Esophagus squamous epithelium (tissue), 5 donors: ENCODE results near the gene CNOT4. TPM values are rescaled to one million over a fixed set of nuclear protein-coding genes. Genes with fewer than 3 reads are reported as not detected.

Experiments used
- DNase-seq: peaks from one replicate; lab custom pipeline; 2025; lab: John Stamatoyannopoulos, UW
- H3K27ac ChIP-seq, 4 donors: fragments of 200-600 bp; sonication (generic); one replicate each; pipeline ENCODE4 v1.5.1; 2016 to 2019; ENCODE audit warnings: mild to moderate bottlenecking in 1 of 4
- H3K27me3 ChIP-seq, 4 donors: fragments of 200-600 bp; sonication (generic); 1 replicate in 3 of 4; 2 replicates in 1 of 4; pipeline versions ENCODE4 v1.5.1 to v1.6.0; 2017 to 2021; ENCODE audit warnings: antibody characterized with exemption in 1 of 4
- H3K36me3 ChIP-seq, 3 donors: fragments of 200-600 bp; sonication (generic); one replicate each; pipeline ENCODE4 v1.5.1; 2016 to 2019
- H3K4me1 ChIP-seq, 3 donors: fragments of 200-600 bp; sonication (generic); one replicate each; pipeline ENCODE4 v1.5.1; 2017 to 2019
- H3K4me3 ChIP-seq, 4 donors: fragments of 200-600 bp; sonication (generic); 1 replicate in 3 of 4; 2 replicates in 1 of 4; pipeline ENCODE4 v1.5.1; 2016 to 2019; ENCODE audit warnings: mild to moderate bottlenecking in 2 of 4, moderate library complexity in 1 of 4
- H3K9me3 ChIP-seq, 3 donors: fragments of 200-600 bp; sonication (generic); one replicate each; pipeline ENCODE4 v1.5.1; 2016 to 2019
- POLR2A ChIP-seq, 4 donors: fragments of 450-650 bp; IDR thresholded peaks; one replicate each; pipeline ENCODE4 v1.6.1; 2017; ENCODE audit warnings: antibody characterized with exemption in 4 of 4, mild to moderate bottlenecking in 4 of 4, moderate library complexity in 3 of 4
- WGBS, 2 donors: methylation state at CpG; one replicate each; pipeline ENCODE4 v1.1.5; 2018; 5-methylcytosine and 5-hydroxymethylcytosine counted together
- intact Hi-C: fragments of 100-400 bp; cut with DNase I; formaldehyde crosslinking; loops from one replicate; pipeline ENCODE4 v1.15.0; 2022
- total RNA-seq, 4 donors: library from RNA; depleted of rRNA; stranded (reverse); fragments of >200 nt; gene quantifications; one replicate each; pipeline ENCODE4 v1.1.0, GENCODE V29; 2016
- TF ChIP-seq, protein P1 (sequence below), 6 experiments: fragments of 450-650 bp in 4 of 6; fragments of 200-600 bp in 2 of 6; sonication (generic) in 2 of 6; IDR thresholded peaks; one replicate each; pipeline ENCODE4 v1.5.1; 2016 to 2019; ENCODE audit warnings: antibody characterized with exemption in 6 of 6, mild to moderate bottlenecking in 4 of 6, moderate library complexity in 4 of 6
- donor health status: DM: yes; HTN: yes; CAD: no.

Gene CNOT4
- total RNA-seq, 4 donors from 2014 or later = 7.3 to 20.0 (median 14.0) TPM

DNA sequence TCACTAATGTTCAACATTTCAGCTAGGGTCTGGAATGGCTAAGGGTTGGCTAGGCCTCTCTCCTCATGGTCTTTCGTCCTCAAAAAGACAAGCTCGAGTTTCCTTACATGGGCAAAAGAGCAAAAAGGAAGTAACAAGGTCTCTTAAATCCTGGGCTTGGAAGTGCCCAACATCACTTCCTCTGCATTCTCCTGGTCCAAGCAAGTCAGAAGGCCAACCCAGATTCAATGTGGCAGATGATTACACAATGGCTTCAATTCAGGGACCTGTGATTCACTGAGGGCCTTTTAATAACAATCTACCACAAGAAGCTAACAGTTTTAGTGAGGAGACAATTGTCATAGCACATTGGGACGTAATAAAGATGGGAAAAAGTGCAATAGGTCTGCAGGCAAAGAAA is 43.4 kb upstream of the CNOT4 start:
- no peaks in the 10 kb centered on the region for H3K36me3 ChIP-seq
- H3K27me3 ChIP-seq = peaks cover 0 to 4% (median 0%) of the 10 kb centered on the region in 4 donors
- intact Hi-C loops = no loop called here
- no peak overlapping the region for H3K4me3 ChIP-seq
- DNase-seq = no peak
- H3K27ac ChIP-seq = no peak overlapping the region
- H3K4me1 ChIP-seq = peaks cover 0 to 6% (median 0%) of the 10 kb centered on the region in 3 donors
- no peaks in the 10 kb centered on the region for H3K9me3 ChIP-seq
- WGBS, 2 donors = 83 to 93% methylated on average over 3 of the region's 3 CpGs
- TF ChIP-seq, protein P1, sequence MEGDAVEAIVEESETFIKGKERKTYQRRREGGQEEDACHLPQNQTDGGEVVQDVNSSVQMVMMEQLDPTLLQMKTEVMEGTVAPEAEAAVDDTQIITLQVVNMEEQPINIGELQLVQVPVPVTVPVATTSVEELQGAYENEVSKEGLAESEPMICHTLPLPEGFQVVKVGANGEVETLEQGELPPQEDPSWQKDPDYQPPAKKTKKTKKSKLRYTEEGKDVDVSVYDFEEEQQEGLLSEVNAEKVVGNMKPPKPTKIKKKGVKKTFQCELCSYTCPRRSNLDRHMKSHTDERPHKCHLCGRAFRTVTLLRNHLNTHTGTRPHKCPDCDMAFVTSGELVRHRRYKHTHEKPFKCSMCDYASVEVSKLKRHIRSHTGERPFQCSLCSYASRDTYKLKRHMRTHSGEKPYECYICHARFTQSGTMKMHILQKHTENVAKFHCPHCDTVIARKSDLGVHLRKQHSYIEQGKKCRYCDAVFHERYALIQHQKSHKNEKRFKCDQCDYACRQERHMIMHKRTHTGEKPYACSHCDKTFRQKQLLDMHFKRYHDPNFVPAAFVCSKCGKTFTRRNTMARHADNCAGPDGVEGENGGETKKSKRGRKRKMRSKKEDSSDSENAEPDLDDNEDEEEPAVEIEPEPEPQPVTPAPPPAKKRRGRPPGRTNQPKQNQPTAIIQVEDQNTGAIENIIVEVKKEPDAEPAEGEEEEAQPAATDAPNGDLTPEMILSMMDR (IDR thresholded peaks at IDR 0.05) = no peak
- no peak for TF ChIP-seq POLR2A (IDR thresholded peaks at IDR 0.05)

GRCh38 chr7:135552148-135552547 is 42.2 kb upstream of the CNOT4 start:
- Histone ChIP-seq H3K4me3 (no peak overlapping the region), H3K36me3 (no peaks in the 10 kb centered on the region), H3K27ac (no peak overlapping the region), H3K9me3 (no peaks in the 10 kb centered on the region), H3K27me3 (peaks cover 0 to 4% (median 0%) of the 10 kb centered on the region in 4 donors), H3K4me1 (peaks cover 0 to under 1% (median 0%) of the 10 kb centered on the region in 3 donors)
- WGBS, 2 donors = 41 to 57% methylated on average over 2 to 3 of the region's 3 CpGs
- TF ChIP-seq POLR2A (IDR thresholded peaks at IDR 0.05) = no peak
- TF ChIP-seq, protein P1 (IDR thresholded peaks at IDR 0.05) = no peak
- DNase-seq = no peak
- intact Hi-C loops = no loop called here

DNA sequence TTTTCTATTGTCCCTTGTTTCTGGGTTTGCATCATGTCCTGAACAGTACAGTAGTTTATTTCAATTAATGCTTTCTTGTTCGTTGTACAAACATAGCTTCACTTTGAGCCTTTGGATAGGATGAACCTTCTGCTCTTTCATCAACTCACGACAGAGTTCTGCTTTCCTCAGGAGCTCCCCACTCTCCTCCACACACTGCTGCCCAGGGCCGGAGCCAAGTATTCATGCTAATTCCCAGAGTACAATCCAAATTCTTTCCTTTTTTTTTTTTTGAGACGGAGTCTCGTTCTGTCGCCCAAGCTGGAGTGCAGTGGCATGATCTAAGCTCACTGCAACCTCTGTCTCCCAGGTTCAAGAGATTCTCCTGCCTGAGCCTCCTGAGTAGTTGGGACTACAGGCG is 40.3 kb upstream of the CNOT4 start:
- intact Hi-C loops = no loop called here
- Histone ChIP-seq H3K4me3 (no peak overlapping the region), H3K4me1 (no peaks in the 10 kb centered on the region), H3K27me3 (peaks cover 0 to 4% (median 0%) of the 10 kb centered on the region in 4 donors), H3K9me3 (no peaks in the 10 kb centered on the region), H3K27ac (no peak overlapping the region), H3K36me3 (no peaks in the 10 kb centered on the region)
- WGBS, 2 donors = 76 to 77% methylated on average over 5 to 7 of the region's 7 CpGs
- TF ChIP-seq, protein P1 (IDR thresholded peaks at IDR 0.05) = no peak
- no peak for TF ChIP-seq POLR2A (IDR thresholded peaks at IDR 0.05)
- DNase-seq = no peak

DNA sequence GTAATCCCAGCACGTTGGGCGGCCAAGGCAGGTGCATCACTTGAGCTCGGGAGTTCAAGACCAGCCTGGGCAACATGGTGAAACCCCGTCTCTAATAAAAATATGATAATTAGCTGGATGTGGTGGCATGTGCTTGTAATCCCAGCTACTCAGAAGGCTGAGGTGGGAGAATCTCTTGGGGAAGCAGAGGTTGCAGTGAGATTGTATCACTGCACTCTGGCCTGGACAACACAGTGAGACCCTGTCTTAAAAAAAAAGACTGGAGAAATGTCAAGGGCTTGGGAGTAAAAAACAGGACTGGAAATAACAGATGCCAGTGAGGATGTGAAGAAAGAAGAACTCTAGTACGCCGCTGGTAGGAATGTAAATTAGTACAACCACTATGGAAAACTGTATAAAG is 31.1 kb upstream of the CNOT4 start:
- TF ChIP-seq POLR2A (IDR thresholded peaks at IDR 0.05) = no peak
- TF ChIP-seq, protein P1 (IDR thresholded peaks at IDR 0.05) = no peak
- Histone ChIP-seq H3K36me3 (no peaks in the 10 kb centered on the region), H3K27me3 (no peaks in the 10 kb centered on the region), H3K27ac (no peak overlapping the region), H3K4me3 (no peak overlapping the region), H3K4me1 (no peaks in the 10 kb centered on the region), H3K9me3 (no peaks in the 10 kb centered on the region)
- DNase-seq = no peak
- 87 to 94% methylated on average over 6 of the region's 6 CpGs for WGBS, 2 donors
- intact Hi-C loops = no loop called here

DNA sequence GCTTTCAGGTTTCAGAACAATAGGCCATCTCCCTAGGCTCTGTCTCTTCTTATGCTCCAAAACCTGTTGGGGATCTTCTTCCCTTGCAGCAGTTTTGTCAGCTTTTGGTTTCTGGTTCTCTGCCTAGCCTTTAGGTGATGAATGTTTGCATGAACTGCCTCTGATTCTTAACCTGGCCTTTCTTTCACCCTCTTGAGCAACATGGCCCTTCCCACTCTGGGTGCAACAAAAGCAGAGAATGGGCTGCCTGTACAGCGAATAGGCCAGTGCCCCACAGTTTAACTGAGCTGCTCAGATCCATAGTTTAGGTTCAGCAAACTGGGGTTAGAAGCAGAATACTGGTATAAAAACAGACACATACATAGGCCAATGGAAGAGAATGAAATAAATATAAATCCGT is 29.7 kb upstream of the CNOT4 start:
- WGBS, 2 donors = 88 to 92% methylated on average over 2 of the region's 2 CpGs
- no peak for TF ChIP-seq POLR2A (IDR thresholded peaks at IDR 0.05)
- TF ChIP-seq, protein P1 (IDR thresholded peaks at IDR 0.05) = no peak
- Histone ChIP-seq H3K4me3 (no peak overlapping the region), H3K4me1 (no peaks in the 10 kb centered on the region), H3K36me3 (no peaks in the 10 kb centered on the region), H3K27me3 (peaks cover 0 to 2% (median 0%) of the 10 kb centered on the region in 4 donors), H3K27ac (no peak overlapping the region), H3K9me3 (no peaks in the 10 kb centered on the region)
- intact Hi-C loops = no loop called here
- DNase-seq = no peak
